DMS53 (cell line): Measurements from ENCODE around the gene SAP25.

Experiments used
- DNase-seq: peaks from one replicate; lab custom pipeline; 2025; lab: John Stamatoyannopoulos, UW

SAP25 gene

GRCh38 chr7:100595188-100595587 lies 21.5 kb upstream of the SAP25 start:
- no peak for DNase-seq

- DNase-seq: no peak
These were observed 17.9 kb upstream of the SAP25 start for GRCh38 chr7:100591596-100591995.

- DNase-seq: no peak
These were observed 16.5 kb upstream of the SAP25 start for GRCh38 chr7:100590077-100590737.

- no peak for DNase-seq
These were observed 15.7 kb upstream of the SAP25 start for GRCh38 chr7:100589341-100589947.

GRCh38 chr7:100588438-100588837 lies 14.7 kb upstream of the SAP25 start:
- DNase-seq: peak; percentile 59

- DNase-seq: peak; percentile 100
These were observed 12.7 kb upstream of the SAP25 start, which contains the start of gene FBXO24 for GRCh38 chr7:100586266-100587025. Gene FBXO24, plus strand, starts transcription at chr7:100586328. Its CDS starts 298 bp downstream, at chr7:100586626.

GRCh38 chr7:100585511-100586265 lies 12.0 kb upstream of the SAP25 start, which contains the start of gene LRCH4:
Gene LRCH4, minus strand, starts transcription at chr7:100586129. Its CDS starts 29 bp downstream, at chr7:100586100.
- peak; percentile 94 for DNase-seq

- DNase-seq: peak; percentile 84
These were observed 11.2 kb upstream of the SAP25 start for GRCh38 chr7:100584683-100585510.

GRCh38 chr7:100584054-100584682 lies 10.5 kb upstream of the SAP25 start:
- DNase-seq: no peak

- DNase-seq: no peak
These were observed 9.7 kb upstream of the SAP25 start for GRCh38 chr7:100583132-100584053.

- no peak for DNase-seq
These were observed 8.9 kb upstream of the SAP25 start for GRCh38 chr7:100582650-100583049.

- DNase-seq: no peak
These were observed 8.4 kb upstream of the SAP25 start for GRCh38 chr7:100582041-100582579.

- DNase-seq: no peak
These were observed 7.0 kb upstream of the SAP25 start for GRCh38 chr7:100580466-100581283.

GRCh38 chr7:100578246-100579183 lies 4.8 kb upstream of the SAP25 start:
- DNase-seq: no peak

GRCh38 chr7:100577507-100577906 lies 3.8 kb upstream of the SAP25 start:
- no peak for DNase-seq

- no peak for DNase-seq
These were observed 3.4 kb upstream of the SAP25 start for GRCh38 chr7:100577103-100577502.

- DNase-seq: no peak
These were observed 2.8 kb upstream of the SAP25 start for GRCh38 chr7:100576384-100576993.
